Activated naive CD4-positive, alpha-beta T cell treated with anti-CD3 and anti-CD28 coated beads, Interleukin-2, amount 50 U/mL, for 24 hours (primary cell): ENCODE measurements around the gene CCNO.

Source experiments
- H3K27ac Mint-ChIP-seq: one replicate; pipeline ENCODE4 v1.8.0; 2021; ENCODE audit warnings: mild to moderate bottlenecking, mixed read lengths
- H3K27me3 Mint-ChIP-seq: one replicate; pipeline ENCODE4 v1.8.0; 2021; ENCODE audit warnings: mixed read lengths
- H3K36me3 Mint-ChIP-seq: one replicate; pipeline ENCODE4 v1.8.0; 2021; ENCODE audit warnings: mixed read lengths
- H3K4me1 Mint-ChIP-seq: one replicate; pipeline ENCODE4 v1.8.0; 2021; ENCODE audit warnings: mixed read lengths
- H3K4me3 Mint-ChIP-seq: one replicate; pipeline ENCODE4 v1.8.0; 2021; ENCODE audit warnings: mild to moderate bottlenecking, mixed read lengths
- H3K9me3 Mint-ChIP-seq: one replicate; pipeline ENCODE4 v1.8.0; 2021; ENCODE audit warnings: mixed read lengths

The CCNO gene

DNA sequence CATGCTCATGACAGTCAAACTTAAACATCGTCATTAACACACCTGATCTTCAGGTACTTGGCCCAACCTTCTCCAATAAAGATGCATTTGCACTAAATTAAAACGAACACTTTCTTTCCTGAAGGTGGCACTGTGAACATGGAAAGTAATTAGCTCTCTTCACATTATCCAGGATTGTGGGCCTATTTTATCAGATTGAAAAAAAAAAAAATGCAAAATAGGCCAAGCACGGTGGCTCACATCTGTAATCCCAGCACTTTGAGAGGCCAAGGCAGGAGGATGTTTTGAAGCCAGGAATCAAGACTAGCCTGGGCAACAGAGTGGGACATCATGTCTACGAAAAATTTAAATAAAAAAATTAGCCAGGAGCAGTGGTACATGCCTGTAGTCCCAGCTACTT, 46.0 kb downstream of the CCNO start:
- Mint-ChIP-seq H3K36me3 (no peaks in the 10 kb centered on the region), H3K9me3 (no peaks in the 10 kb centered on the region), H3K4me3 (no peak overlapping the region), H3K27ac (no peak overlapping the region), H3K4me1 (no peaks in the 10 kb centered on the region), H3K27me3 (peaks cover 47% of the 10 kb centered on the region)
